ENCODE measurements around the gene CD34.

Gene CD34

DNA sequence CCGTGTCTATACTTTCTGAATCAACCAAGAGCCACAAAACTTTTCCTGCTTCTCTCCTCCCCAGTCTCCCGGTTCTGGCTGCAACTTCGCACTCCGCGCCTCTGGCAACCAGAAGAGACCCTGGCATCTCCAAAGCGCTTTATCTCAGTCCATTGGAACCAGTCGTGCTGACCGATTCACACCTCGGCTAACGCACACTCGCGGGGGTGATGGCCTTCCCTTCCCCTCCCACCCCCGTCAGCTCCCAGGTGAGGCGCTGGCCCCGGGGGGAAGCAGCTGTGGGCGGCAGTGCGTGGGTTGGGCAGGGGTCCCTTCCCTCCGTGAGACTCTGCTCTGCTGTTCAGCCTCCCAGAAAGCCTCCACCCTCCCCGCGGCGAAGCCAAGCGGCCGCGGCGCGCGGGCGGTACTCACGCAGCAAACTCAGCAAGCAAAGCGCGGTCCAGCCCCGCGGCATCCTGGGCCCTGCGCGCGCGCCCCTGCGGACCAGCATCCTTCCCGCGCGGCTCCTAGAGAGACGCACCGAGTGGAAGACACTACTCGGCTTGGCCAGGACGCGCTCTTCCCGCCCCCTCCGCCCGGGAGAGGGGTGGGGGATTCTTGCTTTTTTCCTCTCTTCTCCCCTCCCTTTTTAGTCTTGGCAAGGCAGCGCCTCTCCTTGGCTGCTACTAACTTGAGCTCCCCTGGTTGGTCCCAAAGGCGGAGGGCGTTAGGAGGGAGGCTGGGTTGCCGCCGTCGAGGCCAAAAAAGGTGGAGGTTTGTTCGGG is at the start of gene CD34:
Gene CD34, minus strand, starts transcription at position 535 of the 764 bp plus-strand sequence. Its CDS starts 45 bp downstream, at position 490.
- Histone ChIP-seq H3K4me1 (ENCODE audit: control insufficient read depth, insufficient read depth, low read length) (no peaks in the 10 kb centered on the region), H3K9ac (ENCODE audit: low read length) (no peak within 1 kb of the TSS), H3K27ac (ENCODE audit: low read depth, low read length) (peak within 1 kb of the TSS; percentile 57)

DNA sequence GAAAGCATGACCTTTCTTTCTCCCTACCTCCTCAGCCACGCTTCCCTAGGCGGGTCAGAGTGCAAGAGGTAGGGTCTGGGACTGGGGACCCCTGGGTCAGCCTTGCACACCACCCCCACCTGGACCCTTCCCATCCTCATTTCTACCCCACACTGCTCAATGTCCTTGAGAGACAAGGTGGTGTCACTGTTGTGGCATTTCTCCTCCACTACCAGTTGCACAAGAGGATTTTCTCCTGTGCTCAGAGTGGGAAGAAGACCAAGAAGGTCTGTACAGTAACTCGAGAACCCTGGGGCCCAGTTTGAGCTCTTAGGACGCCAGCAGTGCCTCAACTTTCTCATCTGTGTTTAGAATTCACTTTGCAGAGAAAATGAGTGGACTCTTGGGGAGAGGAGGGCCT is 49.4 kb upstream of the CD34 start:
- Histone ChIP-seq H3K36me3 (ENCODE audit: control insufficient read depth, insufficient read depth, low read length) (no peaks in the 10 kb centered on the region), H3K4me3 (ENCODE audit: low read length) (no peak overlapping the region), H3K27ac (ENCODE audit: low read depth, low read length) (peak overlapping the region; percentile 46), H3K27me3 (ENCODE audit: control insufficient read depth, insufficient read depth, low read length) (no peaks in the 10 kb centered on the region), H3K4me1 (ENCODE audit: control insufficient read depth, insufficient read depth, low read length) (peaks cover 21% of the 10 kb centered on the region), H3K9ac (ENCODE audit: low read length) (no peak overlapping the region)

More for the DNA sequence above, at the start of gene CD34:
- peak within 1 kb of the TSS; percentile 51 for H3K4me3 ChIP-seq (ENCODE audit: low read length)
- H3K36me3 ChIP-seq (ENCODE audit: control insufficient read depth, insufficient read depth, low read length) = no peaks in the 10 kb centered on the region
- peaks cover 9% of the 10 kb centered on the region for H3K27me3 ChIP-seq (ENCODE audit: control insufficient read depth, insufficient read depth, low read length)

DNA sequence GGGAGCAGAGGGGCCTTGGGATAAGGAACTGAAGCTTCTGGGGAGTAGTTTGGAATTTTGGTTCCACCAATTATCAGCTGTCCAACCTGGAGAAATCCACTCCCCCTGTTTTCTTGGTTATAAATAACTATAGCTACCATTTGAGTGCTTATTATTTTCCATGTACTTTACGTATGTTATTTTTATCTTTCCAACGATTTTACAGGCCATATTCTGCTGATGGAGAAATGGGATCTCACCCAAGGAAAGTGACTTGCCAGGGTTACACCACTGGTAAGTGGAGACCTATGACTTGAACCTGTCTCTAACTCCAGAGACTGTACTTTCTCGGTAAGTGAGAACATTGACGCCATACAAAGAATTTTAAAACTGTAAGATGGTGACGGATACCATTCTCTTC is 49.0 kb upstream of the CD34 start:
- no peak overlapping the region for H3K9ac ChIP-seq (ENCODE audit: low read length)
- H3K4me3 ChIP-seq (ENCODE audit: low read length) = no peak overlapping the region
- H3K4me1 ChIP-seq (ENCODE audit: control insufficient read depth, insufficient read depth, low read length) = peaks cover 21% of the 10 kb centered on the region
- H3K36me3 ChIP-seq (ENCODE audit: control insufficient read depth, insufficient read depth, low read length) = no peaks in the 10 kb centered on the region
- H3K27me3 ChIP-seq (ENCODE audit: control insufficient read depth, insufficient read depth, low read length) = no peaks in the 10 kb centered on the region
- peak overlapping the region; percentile 83 for H3K27ac ChIP-seq (ENCODE audit: low read depth, low read length)

GRCh38 chr1:207959141-207959825 is 48.4 kb upstream of the CD34 start:
- H3K9ac ChIP-seq (ENCODE audit: low read length) = no peak overlapping the region
- no peaks in the 10 kb centered on the region for H3K36me3 ChIP-seq (ENCODE audit: control insufficient read depth, insufficient read depth, low read length)
- no peaks in the 10 kb centered on the region for H3K27me3 ChIP-seq (ENCODE audit: control insufficient read depth, insufficient read depth, low read length)
- peaks cover 21% of the 10 kb centered on the region for H3K4me1 ChIP-seq (ENCODE audit: control insufficient read depth, insufficient read depth, low read length)
- peak overlapping the region; percentile 69 for H3K4me3 ChIP-seq (ENCODE audit: low read length)
- peak overlapping the region; percentile 83 for H3K27ac ChIP-seq (ENCODE audit: low read depth, low read length)

- H3K4me3 ChIP-seq (ENCODE audit: low read length) = peak overlapping the region; percentile 69
- no peaks in the 10 kb centered on the region for H3K36me3 ChIP-seq (ENCODE audit: control insufficient read depth, insufficient read depth, low read length)
- peak overlapping the region; percentile 83 for H3K27ac ChIP-seq (ENCODE audit: low read depth, low read length)
- H3K9ac ChIP-seq (ENCODE audit: low read length) = no peak overlapping the region
- H3K27me3 ChIP-seq (ENCODE audit: control insufficient read depth, insufficient read depth, low read length) = no peaks in the 10 kb centered on the region
- H3K4me1 ChIP-seq (ENCODE audit: control insufficient read depth, insufficient read depth, low read length) = peaks cover 18% of the 10 kb centered on the region
These were observed 47.6 kb upstream of the CD34 start for GRCh38 chr1:207958376-207959139.

DNA sequence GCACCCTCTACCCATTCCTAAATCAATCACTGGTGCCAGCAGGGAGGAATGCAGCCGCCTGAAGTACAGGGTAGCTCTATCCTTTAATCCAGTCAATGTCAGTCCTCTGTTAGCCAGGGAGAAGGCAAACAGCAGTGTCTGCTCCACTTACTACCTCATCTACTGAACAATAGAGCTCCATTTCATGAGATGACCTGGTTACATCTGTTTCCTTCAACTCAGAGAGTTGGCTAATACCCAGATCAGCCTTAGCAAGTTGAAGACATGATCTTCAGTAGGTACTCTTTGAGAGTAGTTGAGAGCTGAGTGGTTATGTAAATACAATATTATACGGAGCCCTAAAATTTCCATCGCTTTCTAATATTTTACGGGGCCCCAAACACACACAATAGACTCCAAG is 46.1 kb upstream of the CD34 start:
- peaks cover 8% of the 10 kb centered on the region for H3K4me1 ChIP-seq (ENCODE audit: control insufficient read depth, insufficient read depth, low read length)
- no peak overlapping the region for H3K9ac ChIP-seq (ENCODE audit: low read length)
- H3K27ac ChIP-seq (ENCODE audit: low read depth, low read length) = no peak overlapping the region
- no peaks in the 10 kb centered on the region for H3K36me3 ChIP-seq (ENCODE audit: control insufficient read depth, insufficient read depth, low read length)
- H3K27me3 ChIP-seq (ENCODE audit: control insufficient read depth, insufficient read depth, low read length) = no peaks in the 10 kb centered on the region
- H3K4me3 ChIP-seq (ENCODE audit: low read length) = no peak overlapping the region

DNA sequence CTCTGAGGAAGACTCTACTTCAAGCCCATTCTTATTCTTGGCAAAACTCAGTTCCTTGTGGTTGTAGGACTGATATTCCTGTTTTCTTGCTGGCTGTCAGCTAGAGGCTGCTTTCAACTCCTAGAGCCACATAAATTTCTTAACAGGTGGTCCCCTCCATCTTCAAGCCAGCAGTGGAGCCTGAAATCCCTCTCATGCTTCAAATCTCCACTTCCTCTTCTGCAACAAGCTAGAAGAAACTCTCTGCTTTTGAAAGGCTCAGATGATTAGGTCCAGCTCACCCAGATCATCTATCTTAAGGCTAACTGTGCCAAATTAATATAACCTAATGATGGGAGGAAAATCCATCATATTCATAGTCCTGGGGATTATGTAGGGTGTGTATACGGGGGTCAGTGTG is 43.2 kb upstream of the CD34 start:
- Histone ChIP-seq H3K9ac (ENCODE audit: low read length) (no peak overlapping the region), H3K36me3 (ENCODE audit: control insufficient read depth, insufficient read depth, low read length) (no peaks in the 10 kb centered on the region), H3K27ac (ENCODE audit: low read depth, low read length) (no peak overlapping the region), H3K27me3 (ENCODE audit: control insufficient read depth, insufficient read depth, low read length) (no peaks in the 10 kb centered on the region), H3K4me3 (ENCODE audit: low read length) (no peak overlapping the region), H3K4me1 (ENCODE audit: control insufficient read depth, insufficient read depth, low read length) (peaks cover 4% of the 10 kb centered on the region)

GRCh38 chr1:207952617-207953542 is 42.0 kb upstream of the CD34 start:
- no peaks in the 10 kb centered on the region for H3K36me3 ChIP-seq (ENCODE audit: control insufficient read depth, insufficient read depth, low read length)
- no peak overlapping the region for H3K4me3 ChIP-seq (ENCODE audit: low read length)
- H3K27ac ChIP-seq (ENCODE audit: low read depth, low read length) = no peak overlapping the region
- H3K27me3 ChIP-seq (ENCODE audit: control insufficient read depth, insufficient read depth, low read length) = no peaks in the 10 kb centered on the region
- H3K4me1 ChIP-seq (ENCODE audit: control insufficient read depth, insufficient read depth, low read length) = no peaks in the 10 kb centered on the region
- H3K9ac ChIP-seq (ENCODE audit: low read length) = no peak overlapping the region

- Histone ChIP-seq H3K9ac (ENCODE audit: low read length) (no peak overlapping the region), H3K27ac (ENCODE audit: low read depth, low read length) (no peak overlapping the region), H3K4me1 (ENCODE audit: control insufficient read depth, insufficient read depth, low read length) (no peaks in the 10 kb centered on the region), H3K36me3 (ENCODE audit: control insufficient read depth, insufficient read depth, low read length) (no peaks in the 10 kb centered on the region), H3K4me3 (ENCODE audit: low read length) (no peak overlapping the region), H3K27me3 (ENCODE audit: control insufficient read depth, insufficient read depth, low read length) (no peaks in the 10 kb centered on the region)
These were observed 40.7 kb upstream of the CD34 start for GRCh38 chr1:207951652-207952051.

DNA sequence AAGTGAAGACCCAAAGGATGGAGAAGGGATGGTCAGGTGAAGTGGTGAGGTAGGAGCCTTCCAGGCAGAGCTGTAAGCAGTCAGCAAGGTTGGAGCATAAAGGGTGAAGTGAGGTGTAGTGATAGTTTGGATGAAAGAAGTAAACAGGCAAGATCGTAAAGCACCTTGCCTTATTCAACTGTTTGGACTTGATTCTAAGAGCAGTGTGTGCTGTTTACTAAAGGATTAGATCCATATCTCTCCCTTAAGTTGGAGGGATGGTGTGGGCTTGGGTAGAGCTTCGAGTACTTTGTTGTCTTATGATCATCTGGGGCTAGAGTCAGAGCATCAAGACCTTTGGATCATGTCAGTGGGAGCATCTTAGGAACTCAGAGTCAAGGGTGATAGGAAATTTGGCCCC is 39.8 kb upstream of the CD34 start:
- no peaks in the 10 kb centered on the region for H3K36me3 ChIP-seq (ENCODE audit: control insufficient read depth, insufficient read depth, low read length)
- no peak overlapping the region for H3K27ac ChIP-seq (ENCODE audit: low read depth, low read length)
- no peaks in the 10 kb centered on the region for H3K4me1 ChIP-seq (ENCODE audit: control insufficient read depth, insufficient read depth, low read length)
- no peak overlapping the region for H3K9ac ChIP-seq (ENCODE audit: low read length)
- no peak overlapping the region for H3K4me3 ChIP-seq (ENCODE audit: low read length)
- H3K27me3 ChIP-seq (ENCODE audit: control insufficient read depth, insufficient read depth, low read length) = no peaks in the 10 kb centered on the region

GRCh38 chr1:207949571-207950195 is 38.8 kb upstream of the CD34 start:
- H3K4me3 ChIP-seq (ENCODE audit: low read length) = no peak overlapping the region
- no peaks in the 10 kb centered on the region for H3K36me3 ChIP-seq (ENCODE audit: control insufficient read depth, insufficient read depth, low read length)
- no peaks in the 10 kb centered on the region for H3K4me1 ChIP-seq (ENCODE audit: control insufficient read depth, insufficient read depth, low read length)
- no peak overlapping the region for H3K27ac ChIP-seq (ENCODE audit: low read depth, low read length)
- no peaks in the 10 kb centered on the region for H3K27me3 ChIP-seq (ENCODE audit: control insufficient read depth, insufficient read depth, low read length)
- no peak overlapping the region for H3K9ac ChIP-seq (ENCODE audit: low read length)

Data from rectal smooth muscle tissue (tissue), 1 donor.